ENCODE results near the gene VPS13A. TPM values are rescaled to one million over a fixed set of nuclear protein-coding genes. Genes with fewer than 3 reads are reported as not detected.
A peak's percentile ranks its signal among the peaks of the same experiment; 100 is the strongest.
"Not testable (repeated sequence)": the region's sequence is repeated elsewhere in the genome, so short reads cannot be mapped to it uniquely, and the experiment has no call there.

The VPS13A gene
- total RNA-seq, 1 donor from 2014 or later: 35.2 TPM

- DNase-seq: no peak
Observed at GRCh38 chr9:77305622-77306400, 128.5 kb downstream of the VPS13A start.

DNA sequence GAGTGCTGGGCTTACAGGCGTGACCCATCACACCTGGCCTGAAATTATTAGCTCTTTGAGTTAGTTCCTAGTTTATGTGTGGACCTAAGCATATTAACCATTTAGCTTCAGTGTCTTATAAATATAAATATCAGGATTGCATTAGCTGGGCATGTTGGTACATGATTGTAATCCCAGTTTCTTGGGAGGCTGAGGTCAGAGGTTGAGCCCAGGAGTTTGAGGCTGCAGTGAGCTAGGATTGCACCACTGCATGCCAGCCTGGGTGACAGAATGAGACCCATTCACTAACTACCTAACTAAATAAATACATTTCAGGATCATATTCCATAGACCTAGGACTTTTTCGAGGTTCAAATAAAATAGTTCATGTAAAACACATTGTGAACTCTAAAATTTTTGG is 129.8 kb downstream of the VPS13A start:
- no peak for DNase-seq

- DNase-seq: no peak
Observed at GRCh38 chr9:77316058-77316457, 138.7 kb downstream of the VPS13A start.

DNA sequence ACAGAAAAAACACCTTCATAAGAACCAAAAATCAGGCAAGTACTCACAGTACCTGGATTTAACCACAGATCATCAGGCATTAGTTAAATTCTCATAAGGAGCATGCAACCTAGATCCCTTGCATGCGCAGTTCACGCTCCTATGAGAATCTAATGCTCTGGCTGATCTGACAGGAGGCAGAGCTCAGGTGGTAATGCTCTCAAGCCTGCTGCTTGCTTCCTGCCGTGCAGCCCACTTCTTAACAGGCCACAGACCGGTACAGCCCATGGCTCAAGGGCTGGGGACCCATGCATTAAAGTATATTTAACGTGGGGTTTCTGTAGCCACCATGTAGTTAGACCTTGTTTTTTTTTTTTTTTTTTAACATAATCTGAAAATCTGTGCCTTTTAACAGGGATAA is 147.7 kb downstream of the VPS13A start:
- DNase-seq: no peak

DNA sequence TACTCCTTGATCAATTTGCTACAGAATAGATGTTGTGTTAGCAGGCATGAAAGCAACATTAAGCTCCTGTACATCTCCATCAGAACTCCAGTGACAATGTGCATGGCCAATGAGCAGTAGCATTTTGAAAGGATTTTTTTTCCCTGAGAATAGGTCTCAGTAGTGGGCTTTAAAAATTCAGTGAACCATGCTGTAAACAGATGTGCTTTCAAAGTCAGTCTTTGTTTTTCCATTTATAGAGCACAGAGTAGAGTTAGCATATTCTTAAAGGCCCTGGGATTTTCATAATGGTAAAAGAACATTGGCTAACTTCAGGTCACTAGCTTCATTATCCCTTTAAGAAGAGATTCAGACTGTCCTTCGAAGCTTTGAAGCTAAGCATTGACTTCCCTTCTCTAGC is 150.8 kb downstream of the VPS13A start:
- DNase-seq: no peak

GRCh38 chr9:77370064-77370463 is 192.7 kb downstream of the VPS13A start:
- no peak for DNase-seq

GRCh38 chr9:77374266-77374665 is 196.9 kb downstream of the VPS13A start:
- DNase-seq: no peak

GRCh38 chr9:77375956-77376532 is 198.7 kb downstream of the VPS13A start:
- no peak for DNase-seq

GRCh38 chr9:77384406-77384805 is 207.1 kb downstream of the VPS13A start:
- peak; percentile 10 for DNase-seq

DNA sequence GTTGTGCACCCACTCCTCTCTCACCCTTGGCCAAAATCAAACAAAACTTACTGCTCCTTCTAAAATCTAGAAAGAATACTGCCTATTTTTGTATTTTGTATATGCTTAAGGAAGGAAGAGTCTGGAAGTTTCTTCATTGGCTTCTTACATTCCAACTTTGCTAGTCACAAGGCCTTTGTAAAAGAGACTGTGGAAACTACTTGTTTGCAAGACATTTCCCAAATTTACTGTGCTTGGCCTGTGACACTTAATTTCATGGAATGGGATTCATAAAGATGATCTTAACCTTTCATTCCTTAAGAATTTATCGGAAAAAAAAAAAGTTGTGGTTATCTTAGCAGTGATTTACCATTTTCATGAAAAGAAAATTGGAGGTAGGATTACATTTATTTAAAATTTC is 208.9 kb downstream of the VPS13A start:
- no peak for DNase-seq

DNA sequence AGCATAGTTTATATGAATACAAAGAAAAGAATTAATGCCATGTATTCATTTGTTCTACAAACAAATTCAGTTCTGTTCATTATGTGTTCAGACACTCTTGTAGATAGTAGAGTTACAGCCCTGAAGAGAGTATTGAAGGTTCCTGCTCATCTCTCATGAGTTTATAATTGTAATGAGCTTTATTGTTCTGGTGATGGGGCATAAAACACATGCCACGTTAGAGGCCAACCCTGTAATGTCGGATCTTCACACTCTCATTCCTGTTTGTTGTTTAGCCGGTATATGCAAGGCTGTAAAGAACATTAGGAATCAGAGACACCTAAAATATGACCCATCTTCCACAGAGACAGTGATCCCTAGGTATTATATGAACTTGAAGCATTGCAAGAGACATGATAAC is 214.5 kb downstream of the VPS13A start:
- DNase-seq: no peak

DNA sequence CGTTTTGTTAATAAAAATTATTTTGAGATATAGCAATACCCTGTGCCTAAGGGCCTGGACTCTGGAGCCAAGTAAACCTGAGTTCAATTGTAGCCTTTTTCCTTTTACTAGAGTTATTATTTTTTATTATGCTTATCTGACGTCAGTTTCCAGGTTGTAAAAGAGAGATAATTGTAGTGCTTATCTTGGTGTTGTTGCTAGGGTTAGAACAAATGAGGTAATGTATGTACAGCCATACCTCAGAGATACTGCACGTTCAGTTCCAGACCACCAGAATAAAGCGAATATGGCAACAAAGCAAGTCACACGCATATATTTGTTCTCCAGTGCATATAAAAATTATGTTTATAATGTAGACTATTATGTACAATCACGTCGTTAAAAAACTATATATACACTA is 215.0 kb downstream of the VPS13A start:
- no peak for DNase-seq

DNA sequence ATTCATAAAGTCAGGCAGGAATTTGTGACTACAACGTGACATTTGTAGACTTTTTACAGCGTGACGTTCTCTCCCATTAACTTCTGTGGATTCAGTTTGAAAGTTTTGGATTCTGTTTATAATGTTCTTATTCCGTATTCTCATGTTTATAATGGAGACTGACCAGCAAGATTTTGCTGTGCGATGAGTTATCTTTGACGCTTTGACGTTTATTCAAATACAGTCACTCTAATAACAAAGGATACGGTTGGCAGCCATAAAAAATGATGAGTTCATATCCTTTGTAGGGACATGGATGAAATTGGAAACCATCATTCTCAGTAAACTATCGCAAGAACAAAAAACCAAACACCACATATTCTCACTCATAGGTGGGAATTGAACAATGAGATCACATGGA is 221.2 kb downstream of the VPS13A start:
- peak; percentile 19 for DNase-seq

DNA sequence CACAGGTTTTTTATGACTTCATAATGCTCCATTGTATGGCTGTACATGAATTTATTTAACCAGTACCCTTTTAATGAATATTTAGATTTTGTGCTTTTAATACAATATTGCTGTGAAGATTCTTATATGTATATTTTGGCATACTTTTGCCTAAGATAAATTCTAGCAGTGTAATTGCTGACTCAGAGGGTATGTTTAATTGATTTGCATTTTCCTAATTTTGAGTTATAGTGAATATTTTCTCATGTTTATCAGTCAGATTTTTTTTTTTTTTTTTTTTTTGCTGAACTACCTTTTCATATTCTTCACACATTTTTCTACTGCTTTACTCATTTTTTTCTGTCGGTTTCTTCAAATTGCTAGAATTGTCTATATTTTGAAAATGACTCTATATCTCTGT is 222.6 kb downstream of the VPS13A start:
- DNase-seq: no peak

DNA sequence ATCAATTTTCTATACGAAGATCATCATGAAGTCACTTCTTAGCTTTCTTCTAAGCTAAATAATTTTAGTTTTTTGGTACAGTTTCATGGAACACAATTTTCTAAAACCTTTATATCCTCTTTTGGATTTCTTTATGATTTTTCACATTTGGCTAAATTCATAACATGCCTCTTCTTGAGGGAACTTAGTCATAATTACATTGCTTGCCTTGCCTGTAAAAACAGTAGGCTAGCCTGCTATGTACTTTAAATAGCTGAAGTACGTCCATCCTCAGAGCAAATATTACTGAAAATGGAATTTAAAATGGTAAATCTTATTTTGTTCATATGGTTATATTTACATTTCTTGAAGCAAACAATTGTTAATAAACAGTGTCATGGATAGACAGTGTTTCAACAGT is 225.0 kb downstream of the VPS13A start:
- no peak for DNase-seq

- DNase-seq: no peak
Observed at GRCh38 chr9:77403239-77403638, 225.9 kb downstream of the VPS13A start.

GRCh38 chr9:77408521-77408920 is 231.2 kb downstream of the VPS13A start:
- DNase-seq: not testable (repeated sequence)

GRCh38 chr9:77417566-77417965 is 240.2 kb downstream of the VPS13A start:
- DNase-seq: peak; percentile 62

GRCh38 chr9:77418226-77418625 is 240.9 kb downstream of the VPS13A start:
- no peak for DNase-seq

DNA sequence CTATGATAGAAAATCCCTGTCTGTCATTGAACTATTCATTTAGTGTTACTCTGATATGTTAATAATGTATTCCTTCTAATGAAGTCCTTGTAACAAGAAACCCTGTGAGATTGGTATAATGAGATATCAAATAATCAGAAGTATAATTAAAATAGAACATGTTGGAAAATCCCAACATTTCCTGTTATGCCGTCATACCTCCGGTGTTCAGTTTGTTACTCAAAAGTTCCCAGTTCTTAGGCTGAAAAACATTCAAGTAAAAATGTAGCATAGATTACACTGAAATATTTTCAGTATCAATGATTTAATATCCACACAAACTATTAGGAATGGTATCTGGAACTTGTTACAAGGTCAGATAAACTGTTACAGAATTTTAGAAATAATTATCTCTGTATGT is 243.3 kb downstream of the VPS13A start:
- peak; percentile 76 for DNase-seq

- DNase-seq: peak; percentile 78
Observed at GRCh38 chr9:77421506-77422265, 244.4 kb downstream of the VPS13A start.

DNA sequence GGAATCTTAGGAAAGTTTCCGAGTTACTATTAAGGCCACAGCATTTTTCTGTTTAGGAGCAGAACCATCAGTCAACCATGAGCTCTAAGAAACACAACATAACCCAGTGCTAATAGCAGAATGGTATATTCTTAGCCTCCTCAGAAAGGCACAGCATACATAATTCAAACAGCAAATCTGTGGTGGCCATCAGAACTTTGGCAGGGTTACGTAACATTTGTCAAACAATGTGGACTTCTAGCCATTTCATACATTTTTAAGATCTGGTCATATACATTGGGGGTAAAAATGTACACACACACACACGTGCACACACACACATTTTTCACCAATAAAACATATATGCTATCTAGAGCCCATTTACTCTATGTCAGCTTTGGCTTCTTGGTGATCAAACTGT is 245.6 kb downstream of the VPS13A start:
- no peak for DNase-seq

DNA sequence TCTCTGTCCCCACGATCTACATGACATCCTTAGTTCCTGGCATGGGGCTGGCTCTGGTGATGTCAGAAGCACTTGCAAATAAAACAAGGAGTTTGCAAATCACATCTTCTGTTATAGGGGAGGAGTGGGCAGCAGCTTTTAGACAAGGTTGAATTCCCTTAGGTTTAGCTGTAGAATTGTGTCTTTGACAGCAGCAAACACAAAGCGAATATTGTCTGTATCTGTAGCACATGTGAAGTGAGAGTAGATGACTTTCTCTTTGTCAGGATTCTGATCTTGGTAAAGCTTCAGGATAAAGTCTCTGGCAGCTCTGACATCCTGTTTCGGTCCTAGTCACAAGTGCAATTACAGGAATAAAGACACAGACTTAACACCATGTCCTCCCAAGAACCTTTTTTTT is 246.5 kb downstream of the VPS13A start:
- DNase-seq: no peak

- DNase-seq: peak; percentile 42
Observed at GRCh38 chr9:77424993-77425392, 247.7 kb downstream of the VPS13A start.

All from dermis blood vessel endothelial cell (primary cell).